ENCODE measurements around the gene PPL. TPM values are rescaled to one million over a fixed set of nuclear protein-coding genes. Genes with fewer than 3 reads are reported as not detected.

Gene PPL
- total RNA-seq, 1 experiment from 2014 or later: 56.4 TPM

DNA sequence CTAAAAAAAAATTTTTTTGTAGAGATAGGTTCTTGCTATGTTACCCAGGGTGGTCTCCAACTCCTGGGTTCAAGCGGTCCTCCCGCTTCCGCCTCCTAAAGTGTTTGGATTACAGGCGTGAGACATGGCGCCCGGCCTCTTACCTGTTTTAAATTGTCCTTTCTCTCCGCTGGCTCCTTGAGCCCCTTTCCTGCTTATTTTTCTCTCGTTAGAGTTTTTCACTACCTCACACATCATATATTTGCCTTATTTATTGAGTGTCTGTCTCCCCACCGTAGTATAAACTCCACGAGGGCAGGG lies 20.4 kb upstream of the PPL start:
- ChIA-PET CTCF (interaction anchor here (0.6 to 2.8 kb wide), 6 partner anchors 10 to 307 kb away, joined by 3 to 11 read pairs (median 4); partner anchors contain the start of genes ANKS3, DNAAF8 and PPL), POLR2A (interaction anchor here (1.0 kb wide), 1 partner anchor 13 kb away, joined by 4 read pairs; no protein-coding TSS in a partner anchor), RAD21 (ENCODE audit: low non-redundant PET in 1 of 2, low total read pairs in 2 of 2, uncharacterized antibody in 2 of 2, unreplicated experiment in 2 of 2) (interaction anchor here (0.7 kb wide), 2 partner anchors 57 to 264 kb away, joined by 3 to 5 read pairs; no protein-coding TSS in a partner anchor)
- H4K20me1 ChIP-seq (ENCODE audit: insufficient read depth): no peaks in the 10 kb centered on the region
- H3K36me3 ChIP-seq (ENCODE audit: control insufficient read depth in 1 of 2, insufficient read depth in 2 of 2, low read length in 2 of 2): no peaks in the 10 kb centered on the region
- DNase-seq (ENCODE audit: low read depth, low spot score) (no peak), ATAC-seq (no peak)
- H3K79me2 ChIP-seq (ENCODE audit: insufficient read depth, low read length): no peaks in the 10 kb centered on the region
- peak overlapping the region; percentile 44 to 59 for H3K4me3 ChIP-seq (replicated peaks in 1 of 2; ENCODE audit: low read depth in 1 of 2, low read length in 2 of 2)
- intact Hi-C loops (cut with micrococcal nuclease): loop anchor here (2.0 to 10.0 kb wide), 7 partner anchors 75 to 553 kb away; partner anchors contain the start of genes ANKS3, DNAAF8, GLYR1 and UBN1
- H3K9me2 ChIP-seq (ENCODE audit: insufficient read depth): no peaks in the 10 kb centered on the region
- H3K9me3 ChIP-seq (ENCODE audit: control insufficient read depth in 1 of 2, insufficient read depth in 1 of 2, low read depth in 1 of 2, low read length in 2 of 2): no peaks in the 10 kb centered on the region
- H3K4me1 ChIP-seq (ENCODE audit: control insufficient read depth in 1 of 2, insufficient read depth in 2 of 2, low read length in 2 of 2): peaks cover 15 to 24% of the 10 kb centered on the region in 2 experiments; a peak in 3 of 4 replicates
- peak overlapping the region; percentile 91 for H3K4me2 ChIP-seq (ENCODE audit: low read length)
- TF ChIP-seq EZH2 (IDR thresholded peaks at IDR 0.05) (no peak), CBX3 (IDR thresholded peaks at IDR 0.05; ENCODE audit: low read depth) (no peak), ZFX (IDR thresholded peaks at IDR 0.05) (no peak), POLR2AphosphoS5 (IDR thresholded peaks at IDR 0.05; ENCODE audit: low read depth, low read length) (no peak), POLR2A (IDR thresholded peaks at IDR 0.05; ENCODE audit: borderline replicate concordance, extremely low read depth, insufficient read depth, insufficient read length) (peak; percentile 34)
- TF ChIP-seq, protein P1, sequence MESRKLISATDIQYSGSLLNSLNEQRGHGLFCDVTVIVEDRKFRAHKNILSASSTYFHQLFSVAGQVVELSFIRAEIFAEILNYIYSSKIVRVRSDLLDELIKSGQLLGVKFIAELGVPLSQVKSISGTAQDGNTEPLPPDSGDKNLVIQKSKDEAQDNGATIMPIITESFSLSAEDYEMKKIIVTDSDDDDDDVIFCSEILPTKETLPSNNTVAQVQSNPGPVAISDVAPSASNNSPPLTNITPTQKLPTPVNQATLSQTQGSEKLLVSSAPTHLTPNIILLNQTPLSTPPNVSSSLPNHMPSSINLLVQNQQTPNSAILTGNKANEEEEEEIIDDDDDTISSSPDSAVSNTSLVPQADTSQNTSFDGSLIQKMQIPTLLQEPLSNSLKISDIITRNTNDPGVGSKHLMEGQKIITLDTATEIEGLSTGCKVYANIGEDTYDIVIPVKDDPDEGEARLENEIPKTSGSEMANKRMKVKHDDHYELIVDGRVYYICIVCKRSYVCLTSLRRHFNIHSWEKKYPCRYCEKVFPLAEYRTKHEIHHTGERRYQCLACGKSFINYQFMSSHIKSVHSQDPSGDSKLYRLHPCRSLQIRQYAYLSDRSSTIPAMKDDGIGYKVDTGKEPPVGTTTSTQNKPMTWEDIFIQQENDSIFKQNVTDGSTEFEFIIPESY (IDR thresholded peaks at IDR 0.05; ENCODE audit: extremely low read depth, insufficient replicate concordance, low read length): no peak
- TF ChIP-seq, protein P2, sequence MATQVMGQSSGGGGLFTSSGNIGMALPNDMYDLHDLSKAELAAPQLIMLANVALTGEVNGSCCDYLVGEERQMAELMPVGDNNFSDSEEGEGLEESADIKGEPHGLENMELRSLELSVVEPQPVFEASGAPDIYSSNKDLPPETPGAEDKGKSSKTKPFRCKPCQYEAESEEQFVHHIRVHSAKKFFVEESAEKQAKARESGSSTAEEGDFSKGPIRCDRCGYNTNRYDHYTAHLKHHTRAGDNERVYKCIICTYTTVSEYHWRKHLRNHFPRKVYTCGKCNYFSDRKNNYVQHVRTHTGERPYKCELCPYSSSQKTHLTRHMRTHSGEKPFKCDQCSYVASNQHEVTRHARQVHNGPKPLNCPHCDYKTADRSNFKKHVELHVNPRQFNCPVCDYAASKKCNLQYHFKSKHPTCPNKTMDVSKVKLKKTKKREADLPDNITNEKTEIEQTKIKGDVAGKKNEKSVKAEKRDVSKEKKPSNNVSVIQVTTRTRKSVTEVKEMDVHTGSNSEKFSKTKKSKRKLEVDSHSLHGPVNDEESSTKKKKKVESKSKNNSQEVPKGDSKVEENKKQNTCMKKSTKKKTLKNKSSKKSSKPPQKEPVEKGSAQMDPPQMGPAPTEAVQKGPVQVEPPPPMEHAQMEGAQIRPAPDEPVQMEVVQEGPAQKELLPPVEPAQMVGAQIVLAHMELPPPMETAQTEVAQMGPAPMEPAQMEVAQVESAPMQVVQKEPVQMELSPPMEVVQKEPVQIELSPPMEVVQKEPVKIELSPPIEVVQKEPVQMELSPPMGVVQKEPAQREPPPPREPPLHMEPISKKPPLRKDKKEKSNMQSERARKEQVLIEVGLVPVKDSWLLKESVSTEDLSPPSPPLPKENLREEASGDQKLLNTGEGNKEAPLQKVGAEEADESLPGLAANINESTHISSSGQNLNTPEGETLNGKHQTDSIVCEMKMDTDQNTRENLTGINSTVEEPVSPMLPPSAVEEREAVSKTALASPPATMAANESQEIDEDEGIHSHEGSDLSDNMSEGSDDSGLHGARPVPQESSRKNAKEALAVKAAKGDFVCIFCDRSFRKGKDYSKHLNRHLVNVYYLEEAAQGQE (IDR thresholded peaks at IDR 0.05; ENCODE audit: low read depth): no peak
- peak overlapping the region; percentile 42 for H3K27ac ChIP-seq (ENCODE audit: low read depth, low read length)
- H3K27me3 ChIP-seq (ENCODE audit: insufficient read depth, low read length): peaks cover 9% of the 10 kb centered on the region; the same call in 1 of the 2 replicates
- peak overlapping the region; percentile 42 for H3K9ac ChIP-seq (ENCODE audit: low read length)
- BruUV-seq (replicated peaks): no TSS peak
- peak overlapping the region; percentile 49 for H2AFZ ChIP-seq (ENCODE audit: low read depth, low read length, poor library complexity, severe bottlenecking)
